Esophagus muscularis mucosa (tissue), 3 donors: ENCODE measurements around the gene RAB34.

Experiments
- CTCF ChIP-seq, 3 experiments: fragments of 200-600 bp in 2 of 3; fragments of 450-650 bp in 1 of 3; sonication (generic) in 2 of 3; IDR thresholded peaks; one replicate each; pipeline ENCODE4 v1.5.1; 2017 to 2019; ENCODE audit warnings: antibody characterized with exemption in 3 of 3, mild to moderate bottlenecking in 2 of 3, moderate library complexity in 1 of 3
- POLR2AphosphoS5 ChIP-seq, 2 donors: sonication (generic); formaldehyde crosslinking; IDR thresholded peaks; one replicate each; pipeline ENCODE4 v1.6.1; 2017; ENCODE audit warnings: antibody characterized with exemption in 2 of 2

- no peak for TF ChIP-seq CTCF (IDR thresholded peaks at IDR 0.05)
- no peak for TF ChIP-seq POLR2AphosphoS5 (IDR thresholded peaks at IDR 0.05)
Measured at GRCh38 chr17:28718333-28719020, 809 bp upstream of the RAB34 start.
